ENCODE measurements around the gene KIF21B.

GRCh38 chr1:200973937-200974657 is 49.4 kb downstream of the KIF21B start:
- TF ChIP-seq CTCF (IDR thresholded peaks at IDR 0.05) (no peak), POLR2A (IDR thresholded peaks at IDR 0.05) (no peak)
